Hippocampal formation (tissue), 2 donors: ENCODE results near the gene RTL9.
A peak's percentile ranks its signal among the peaks of the same experiment; 100 is the strongest.
"Not testable (repeated sequence)": the region's sequence is repeated elsewhere in the genome, so short reads cannot be mapped to it uniquely, and the experiment has no call there.

ENCODE experiments used
- DNase-seq, 2 donors: peaks; one replicate each; lab custom pipeline; 2025; lab: John Stamatoyannopoulos, UW

Gene RTL9

DNA sequence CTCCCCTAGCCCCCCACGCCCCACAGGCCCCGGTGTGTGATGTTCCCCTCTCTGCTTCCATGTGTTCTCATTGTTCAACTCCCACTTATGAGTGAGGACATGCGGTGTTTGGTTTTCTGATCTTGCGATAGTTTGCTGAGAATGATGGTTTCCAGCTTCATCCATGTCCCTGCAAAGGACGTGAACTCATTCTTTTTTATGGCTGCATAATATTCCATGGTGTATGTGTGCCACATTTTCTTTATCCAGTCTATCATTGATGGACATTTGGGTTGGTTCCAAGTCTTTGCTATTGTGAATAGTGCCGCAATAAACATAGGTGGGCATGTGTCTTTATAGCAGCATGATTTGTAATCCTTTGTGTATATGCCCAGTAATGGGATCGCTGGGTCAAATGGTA, 47.6 kb downstream of the RTL9 start:
- not testable (repeated sequence) for DNase-seq

DNA sequence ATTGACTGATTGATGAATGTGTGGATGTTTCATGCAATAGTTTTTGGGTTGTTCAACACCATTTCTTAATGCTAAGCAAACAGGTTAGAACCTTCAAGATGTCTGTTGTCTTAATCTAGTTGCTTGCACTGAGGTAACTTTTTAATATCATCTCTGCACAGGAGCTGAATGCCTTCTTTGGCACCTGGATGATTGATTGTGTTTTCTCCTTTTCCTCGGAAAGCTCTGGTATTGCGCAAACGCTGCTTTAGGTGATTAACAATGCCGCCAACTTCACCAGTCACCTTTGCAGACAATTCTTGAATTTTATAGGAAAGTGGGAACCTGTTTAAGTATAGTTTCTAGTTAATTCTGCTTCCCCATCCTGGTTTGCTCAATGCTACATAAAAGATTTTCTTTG, 48.2 kb downstream of the RTL9 start:
- no peak for DNase-seq

DNA sequence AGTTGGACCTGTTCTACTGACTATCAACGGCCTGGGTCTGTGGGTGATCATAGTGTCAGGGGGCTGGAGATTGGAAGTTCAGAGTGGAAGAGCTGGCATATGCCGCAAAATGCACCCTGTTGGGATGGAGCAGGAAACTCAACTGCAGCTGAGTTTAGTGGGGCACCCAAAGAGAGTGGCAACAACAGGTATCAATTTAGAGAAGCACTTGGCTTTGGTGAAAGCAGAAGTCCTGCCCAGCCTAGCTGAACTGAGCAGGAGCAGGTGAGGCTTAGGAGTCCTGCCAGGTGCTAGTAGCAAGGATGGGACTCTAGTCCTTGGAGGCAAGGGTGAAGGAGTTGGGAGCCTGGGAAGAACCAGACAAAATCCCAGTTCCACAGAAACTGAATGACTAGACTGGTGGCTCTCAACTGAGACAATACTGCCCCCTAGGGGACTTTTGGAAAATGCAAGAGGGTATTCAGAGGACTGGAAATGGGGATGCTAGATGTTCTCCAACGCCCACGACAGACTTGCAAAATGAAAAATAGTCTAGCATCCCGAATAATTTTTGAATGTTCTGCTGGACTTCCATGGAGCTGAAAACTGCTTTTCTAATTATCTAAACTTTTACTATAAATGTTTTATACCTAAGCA, 49.4 kb downstream of the RTL9 start:
- DNase-seq, result peak; percentile 6 to 21
